ENCODE data around the gene MRPS5. TPM values are rescaled to one million over a fixed set of nuclear protein-coding genes. Genes with fewer than 3 reads are reported as not detected.
"Not testable (repeated sequence)": the region's sequence is repeated elsewhere in the genome, so short reads cannot be mapped to it uniquely, and the experiment has no call there.

Gene MRPS5
- total RNA-seq, 2 donors from 2014 or later, result 57.9 to 59.0 TPM

DNA sequence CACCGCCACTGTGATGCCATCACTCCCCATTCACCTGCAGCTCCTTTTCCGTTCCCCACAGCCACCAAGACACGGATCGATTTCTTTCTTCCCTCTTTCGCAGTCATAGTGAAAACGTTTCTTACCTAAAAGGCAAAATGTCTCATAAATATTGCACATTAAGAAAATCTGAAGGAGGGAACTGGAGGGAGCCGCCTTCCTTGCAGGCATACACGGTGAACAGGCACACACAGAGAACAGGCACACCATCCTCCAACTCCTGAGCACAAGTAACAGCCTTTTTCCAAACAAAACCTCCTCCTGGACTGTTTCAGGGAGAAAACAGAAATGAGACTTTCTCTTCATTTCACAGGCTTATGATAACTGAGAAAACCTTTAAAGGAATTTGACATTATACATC is 17.0 kb downstream of the MRPS5 start:
- Mint-ChIP-seq H3K4me1 (no peaks in the 10 kb centered on the region), H3K4me3 (no peak overlapping the region), H3K9me3 (no peaks in the 10 kb centered on the region), H3K27ac (no peak overlapping the region), H3K36me3 (ENCODE audit: low read depth) (peaks cover 82% of the 10 kb centered on the region), H3K27me3 (ENCODE audit: insufficient read depth) (no peaks in the 10 kb centered on the region)
- DNase-seq, result no peak
- TF ChIP-seq, protein P1, sequence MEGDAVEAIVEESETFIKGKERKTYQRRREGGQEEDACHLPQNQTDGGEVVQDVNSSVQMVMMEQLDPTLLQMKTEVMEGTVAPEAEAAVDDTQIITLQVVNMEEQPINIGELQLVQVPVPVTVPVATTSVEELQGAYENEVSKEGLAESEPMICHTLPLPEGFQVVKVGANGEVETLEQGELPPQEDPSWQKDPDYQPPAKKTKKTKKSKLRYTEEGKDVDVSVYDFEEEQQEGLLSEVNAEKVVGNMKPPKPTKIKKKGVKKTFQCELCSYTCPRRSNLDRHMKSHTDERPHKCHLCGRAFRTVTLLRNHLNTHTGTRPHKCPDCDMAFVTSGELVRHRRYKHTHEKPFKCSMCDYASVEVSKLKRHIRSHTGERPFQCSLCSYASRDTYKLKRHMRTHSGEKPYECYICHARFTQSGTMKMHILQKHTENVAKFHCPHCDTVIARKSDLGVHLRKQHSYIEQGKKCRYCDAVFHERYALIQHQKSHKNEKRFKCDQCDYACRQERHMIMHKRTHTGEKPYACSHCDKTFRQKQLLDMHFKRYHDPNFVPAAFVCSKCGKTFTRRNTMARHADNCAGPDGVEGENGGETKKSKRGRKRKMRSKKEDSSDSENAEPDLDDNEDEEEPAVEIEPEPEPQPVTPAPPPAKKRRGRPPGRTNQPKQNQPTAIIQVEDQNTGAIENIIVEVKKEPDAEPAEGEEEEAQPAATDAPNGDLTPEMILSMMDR (conservative IDR thresholded peaks at IDR 0.05), result no peak
- Histone ChIP-seq H3K27ac (ENCODE audit: low read depth, low read length) (no peak overlapping the region), H3K4me3 (ENCODE audit: low read length) (no peak overlapping the region), H3K36me3 (ENCODE audit: control insufficient read depth, insufficient read depth, low read length) (peaks cover 86% of the 10 kb centered on the region), H3K9me3 (ENCODE audit: control insufficient read depth, low read length) (no peaks in the 10 kb centered on the region), H3K4me1 (ENCODE audit: control insufficient read depth, insufficient read depth, low read length) (no peaks in the 10 kb centered on the region), H3K9ac (ENCODE audit: extremely low read depth, low read length, poor library complexity, severe bottlenecking) (no peak overlapping the region), H3K27me3 (ENCODE audit: control insufficient read depth, insufficient read depth, low read length, poor library complexity, severe bottlenecking) (no peaks in the 10 kb centered on the region)
- WGBS, 2 experiments (ENCODE audit: insufficient coverage in 1 of 2, insufficient read length in 1 of 2), result 95 to 100% methylated on average over 2 to 8 of the region's 8 CpGs

- Mint-ChIP-seq H3K9me3 (peaks cover 21% of the 10 kb centered on the region), H3K27ac (no peak overlapping the region), H3K36me3 (ENCODE audit: low read depth) (peaks cover 82% of the 10 kb centered on the region), H3K4me3 (no peak overlapping the region), H3K27me3 (ENCODE audit: insufficient read depth) (no peaks in the 10 kb centered on the region), H3K4me1 (peaks cover 7% of the 10 kb centered on the region)
- WGBS, 2 experiments (ENCODE audit: insufficient coverage in 1 of 2, insufficient read length in 1 of 2), result 98 to 100% methylated on average over 1 to 2 of the region's 2 CpGs
- Histone ChIP-seq H3K4me3 (ENCODE audit: low read length) (no peak overlapping the region), H3K27ac (ENCODE audit: low read depth, low read length) (no peak overlapping the region), H3K9ac (ENCODE audit: extremely low read depth, low read length, poor library complexity, severe bottlenecking) (no peak overlapping the region), H3K9me3 (ENCODE audit: control insufficient read depth, low read length) (no peaks in the 10 kb centered on the region), H3K36me3 (ENCODE audit: control insufficient read depth, insufficient read depth, low read length) (peaks cover 55% of the 10 kb centered on the region), H3K4me1 (ENCODE audit: control insufficient read depth, insufficient read depth, low read length) (no peaks in the 10 kb centered on the region), H3K27me3 (ENCODE audit: control insufficient read depth, insufficient read depth, low read length, poor library complexity, severe bottlenecking) (no peaks in the 10 kb centered on the region)
- DNase-seq, result no peak
- TF ChIP-seq, protein P1 (conservative IDR thresholded peaks at IDR 0.05), result no peak
Observed at GRCh38 chr2:95099910-95100309, 21.7 kb downstream of the MRPS5 start.

DNA sequence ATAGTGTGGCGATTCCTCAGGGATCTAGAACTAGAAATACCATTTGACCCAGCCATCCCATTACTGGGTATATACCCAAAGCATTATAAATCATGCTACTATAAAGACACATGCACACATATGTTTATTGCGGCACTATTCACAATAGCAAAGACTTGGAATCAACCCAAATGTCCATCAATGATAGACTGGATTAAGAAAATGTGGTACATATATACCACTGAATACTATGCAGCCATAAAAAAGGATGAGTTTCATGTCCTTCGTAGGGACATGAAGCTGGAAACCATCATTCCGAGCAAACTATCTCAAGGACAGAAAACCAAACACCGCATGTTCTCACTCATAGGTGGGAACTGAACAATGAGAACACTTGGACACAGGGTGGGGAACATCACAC is 23.3 kb downstream of the MRPS5 start:
- not testable (repeated sequence) for H3K4me3 ChIP-seq (ENCODE audit: low read length); H3K4me1 ChIP-seq (ENCODE audit: control insufficient read depth, insufficient read depth, low read length); H3K9me3 ChIP-seq (ENCODE audit: control insufficient read depth, low read length); H3K27ac Mint-ChIP-seq; H3K4me1 Mint-ChIP-seq; DNase-seq; H3K4me3 Mint-ChIP-seq; H3K27me3 Mint-ChIP-seq (ENCODE audit: insufficient read depth); H3K9ac ChIP-seq (ENCODE audit: extremely low read depth, low read length, poor library complexity, severe bottlenecking); H3K27ac ChIP-seq (ENCODE audit: low read depth, low read length); H3K27me3 ChIP-seq (ENCODE audit: control insufficient read depth, insufficient read depth, low read length, poor library complexity, severe bottlenecking)
- peaks cover 42% of the 10 kb centered on the region for H3K36me3 ChIP-seq (ENCODE audit: control insufficient read depth, insufficient read depth, low read length)
- H3K36me3 Mint-ChIP-seq (ENCODE audit: low read depth), result peaks cover 88% of the 10 kb centered on the region
- H3K9me3 Mint-ChIP-seq, result peaks cover 31% of the 10 kb centered on the region
- WGBS, 2 experiments (ENCODE audit: insufficient coverage in 1 of 2, insufficient read length in 1 of 2), result 100% methylated on average over 3 of the region's 5 CpGs; no CpG with 5 or more reads in 1 of the 2 experiments

All from endodermal cell (in vitro differentiated cells).